ENCODE measurements around the gene RBFOX2.
"Not testable (repeated sequence)": the region's sequence is repeated elsewhere in the genome, so short reads cannot be mapped to it uniquely, and the experiment has no call there.

The RBFOX2 gene

GRCh38 chr22:36028646-36029405 is at the start of gene RBFOX2:
Gene RBFOX2, minus strand, starts transcription at chr22:36028824. Its CDS starts 399 bp downstream, at chr22:36028425.
- peak; percentile 98 for DNase-seq (ENCODE audit: low spot score)

- DNase-seq (ENCODE audit: low spot score), result no peak
These were observed 48.6 kb upstream of the RBFOX2 start for GRCh38 chr22:36077271-36077670.

- no peak for DNase-seq (ENCODE audit: low spot score)
These were observed 47.1 kb upstream of the RBFOX2 start for GRCh38 chr22:36075724-36076123.

- DNase-seq (ENCODE audit: low spot score), result no peak
These were observed 46.6 kb upstream of the RBFOX2 start for GRCh38 chr22:36075230-36075629.

GRCh38 chr22:36073476-36073875 is 44.9 kb upstream of the RBFOX2 start:
- no peak for DNase-seq (ENCODE audit: low spot score)

- DNase-seq (ENCODE audit: low spot score), result not testable (repeated sequence)
These were observed 42.0 kb upstream of the RBFOX2 start for GRCh38 chr22:36070645-36071044.

GRCh38 chr22:36069368-36069767 is 40.7 kb upstream of the RBFOX2 start:
- no peak for DNase-seq (ENCODE audit: low spot score)

GRCh38 chr22:36068776-36069344 is 40.2 kb upstream of the RBFOX2 start:
- DNase-seq (ENCODE audit: low spot score), result no peak

- DNase-seq (ENCODE audit: low spot score), result no peak
These were observed 38.6 kb upstream of the RBFOX2 start for GRCh38 chr22:36067235-36067558.

- peak; percentile 93 for DNase-seq (ENCODE audit: low spot score)
These were observed 37.3 kb upstream of the RBFOX2 start for GRCh38 chr22:36065775-36066544.

- DNase-seq (ENCODE audit: low spot score), result no peak
These were observed 36.8 kb upstream of the RBFOX2 start for GRCh38 chr22:36065462-36065774.

- DNase-seq (ENCODE audit: low spot score), result no peak
These were observed 35.7 kb upstream of the RBFOX2 start for GRCh38 chr22:36064358-36064757.

GRCh38 chr22:36056980-36057379 is 28.4 kb upstream of the RBFOX2 start:
- no peak for DNase-seq (ENCODE audit: low spot score)

- no peak for DNase-seq (ENCODE audit: low spot score)
These were observed 27.0 kb upstream of the RBFOX2 start for GRCh38 chr22:36055376-36056295.

GRCh38 chr22:36054446-36054845 is 25.8 kb upstream of the RBFOX2 start:
- not testable (repeated sequence) for DNase-seq (ENCODE audit: low spot score)

GRCh38 chr22:36053242-36054147 is 24.9 kb upstream of the RBFOX2 start:
- DNase-seq (ENCODE audit: low spot score), result no peak

GRCh38 chr22:36052505-36052941 is 23.9 kb upstream of the RBFOX2 start:
- no peak for DNase-seq (ENCODE audit: low spot score)

GRCh38 chr22:36049678-36049997 is 21.0 kb upstream of the RBFOX2 start:
- DNase-seq (ENCODE audit: low spot score), result no peak

GRCh38 chr22:36048911-36049677 is 20.5 kb upstream of the RBFOX2 start:
- no peak for DNase-seq (ENCODE audit: low spot score)

GRCh38 chr22:36044517-36044916 is 15.9 kb upstream of the RBFOX2 start:
- not testable (repeated sequence) for DNase-seq (ENCODE audit: low spot score)
